SIG-M5 treated with dmso at 0.1 percent for 504 hours (cell line): ENCODE measurements around the gene EAF1.
"Not testable (repeated sequence)": the region's sequence is repeated elsewhere in the genome, so short reads cannot be mapped to it uniquely, and the experiment has no call there.

Experiments
- DNase-seq: peaks from one replicate; lab custom pipeline; 2025; ENCODE audit not compliant: unreplicated experiment; lab: John Stamatoyannopoulos, UW

The EAF1 gene

GRCh38 chr3:15427182-15427880 is at the start of gene EAF1, which contains the start of gene METTL6:
Gene EAF1, plus strand, starts transcription at chr3:15427598. Its CDS starts 182 bp downstream, at chr3:15427780.
Gene METTL6, minus strand, starts transcription at chr3:15427544. Its CDS starts 1,033 bp downstream, at chr3:15426511.
- peak; percentile 78 for DNase-seq

DNA sequence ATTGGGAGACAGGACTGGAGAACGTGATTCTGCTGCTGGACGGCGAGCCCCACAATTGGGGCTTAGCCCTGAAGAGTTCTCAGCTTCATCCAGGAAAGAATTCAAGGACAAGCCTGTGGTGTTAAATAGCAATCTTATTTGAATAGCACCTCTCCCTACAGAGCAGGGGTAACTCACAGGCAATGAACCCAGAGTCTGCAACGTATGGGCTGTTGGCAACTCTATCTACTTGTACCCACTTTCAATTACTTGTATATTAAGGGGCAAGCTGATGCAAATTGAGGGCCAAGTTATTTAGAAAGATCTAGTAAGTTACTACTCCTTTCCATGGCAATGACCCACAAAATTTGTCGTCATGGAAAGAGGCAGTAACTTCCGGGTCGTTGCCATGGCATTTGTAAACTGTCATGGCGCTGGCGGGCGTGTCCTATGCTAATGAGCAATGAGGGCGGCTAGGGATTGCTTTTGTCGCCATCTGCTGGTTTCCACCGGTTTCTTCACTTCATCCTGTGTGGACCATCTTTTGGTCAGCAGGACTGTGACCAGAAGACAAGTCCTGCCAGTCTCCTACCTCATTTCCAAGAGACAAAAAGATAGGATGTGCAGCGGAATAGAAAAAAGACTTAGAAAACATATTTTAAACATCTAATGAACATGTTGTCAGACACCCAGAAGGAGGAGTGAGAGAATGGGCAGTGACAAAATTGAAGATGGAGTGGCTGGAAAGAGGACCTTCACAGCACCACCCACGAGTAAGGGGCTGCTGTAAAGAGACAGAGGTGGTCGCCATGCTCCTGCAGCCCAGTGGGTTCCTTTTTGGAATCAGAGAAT is 49.2 kb upstream of the EAF1 start:
- DNase-seq, result peak; percentile 97

- no peak for DNase-seq
Observed at GRCh38 chr3:15380980-15381890, 46.2 kb upstream of the EAF1 start.

GRCh38 chr3:15382405-15382923 is 44.9 kb upstream of the EAF1 start:
- no peak for DNase-seq

DNA sequence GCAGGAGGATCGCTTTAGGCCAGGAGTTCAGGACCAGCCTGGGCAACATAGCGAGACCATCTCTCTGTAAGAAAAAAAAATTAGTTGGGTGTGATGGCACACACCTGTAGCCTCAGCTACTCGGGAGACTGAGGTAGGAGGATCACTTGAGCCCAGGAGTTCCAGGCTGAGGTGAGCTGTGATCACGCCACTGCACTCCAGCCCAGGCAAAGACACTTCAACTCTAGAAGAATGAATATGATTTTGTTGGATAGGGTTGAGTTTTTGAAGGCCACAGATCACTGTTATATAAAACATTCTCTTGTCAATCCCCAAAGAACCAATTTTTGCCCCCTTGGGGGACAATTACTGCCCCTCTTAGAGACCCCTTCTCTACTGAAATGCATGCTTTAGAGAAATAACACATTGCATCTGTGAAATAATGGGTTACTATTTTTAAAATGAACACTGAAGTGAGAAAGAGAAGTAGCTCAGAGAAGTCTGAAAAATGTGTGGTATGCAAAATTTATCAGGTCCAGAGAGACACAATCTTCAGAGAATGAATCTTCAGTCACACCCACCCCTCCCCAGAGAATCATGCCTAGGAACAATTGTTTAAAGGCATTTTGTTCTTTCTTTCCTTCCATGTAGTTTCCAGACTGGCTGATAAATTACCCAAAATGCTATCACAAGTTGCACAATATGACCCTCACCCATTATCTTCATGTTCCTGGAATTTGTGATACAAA is 42.7 kb upstream of the EAF1 start:
- no peak for DNase-seq

GRCh38 chr3:15385238-15385695 is 42.1 kb upstream of the EAF1 start:
- not testable (repeated sequence) for DNase-seq

GRCh38 chr3:15385901-15386653 is 41.3 kb upstream of the EAF1 start:
- no peak for DNase-seq

DNA sequence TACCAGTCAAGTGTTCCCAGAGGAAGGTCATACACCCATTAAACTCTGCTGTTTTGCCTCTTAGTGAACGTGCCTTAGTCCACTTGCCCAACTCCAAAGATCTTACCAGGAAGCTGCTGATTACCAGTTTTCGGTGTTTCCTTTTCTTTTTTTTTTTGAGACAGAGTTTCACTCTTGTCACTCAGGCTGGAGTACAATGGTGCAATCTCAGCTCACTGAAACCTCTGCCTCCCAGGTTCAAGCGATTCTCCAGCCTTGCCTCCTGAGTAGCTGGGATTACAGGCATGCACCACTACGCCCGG is 40.8 kb upstream of the EAF1 start:
- not testable (repeated sequence) for DNase-seq

- DNase-seq, result no peak
Observed at GRCh38 chr3:15387171-15387581, 40.2 kb upstream of the EAF1 start.

DNA sequence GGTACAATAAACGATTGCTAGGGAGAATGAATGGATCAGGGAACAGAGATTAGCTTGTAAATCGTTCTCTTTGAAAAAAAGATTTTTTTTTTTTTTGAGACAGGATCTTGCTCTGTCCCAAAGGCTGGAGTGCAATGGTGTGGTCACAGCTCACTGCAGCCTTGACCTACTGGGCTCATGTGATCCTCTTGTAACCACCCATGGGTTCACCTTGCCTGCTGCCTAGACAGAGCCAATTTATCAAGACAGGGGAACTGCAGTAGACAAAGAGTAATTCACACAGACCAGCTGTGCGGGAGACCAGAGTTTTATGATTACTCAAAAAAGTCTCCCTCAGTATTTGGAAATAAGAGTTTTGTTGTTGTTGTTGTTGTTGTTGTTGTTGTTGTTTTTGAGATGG is 39.7 kb upstream of the EAF1 start:
- DNase-seq, result no peak

DNA sequence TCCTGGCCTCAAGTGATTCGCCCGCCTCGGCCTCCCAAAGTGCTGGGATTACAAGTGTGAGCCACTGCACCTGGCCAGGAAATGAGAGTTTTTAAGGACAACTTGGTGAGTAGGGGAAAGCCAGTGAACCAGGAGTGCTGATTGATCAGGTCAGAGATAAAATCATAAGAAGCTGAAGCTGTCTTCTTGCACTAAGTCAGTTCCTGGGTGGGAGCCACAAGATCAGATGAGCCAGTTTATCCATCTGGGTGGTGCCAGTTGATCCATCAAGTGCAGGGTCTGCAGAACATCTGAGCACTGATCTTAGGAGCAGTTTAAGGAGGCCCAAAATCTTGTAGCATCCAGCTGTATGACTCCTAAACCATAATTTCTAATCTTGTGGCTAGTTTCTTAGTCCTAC is 39.1 kb upstream of the EAF1 start:
- DNase-seq, result not testable (repeated sequence)

DNA sequence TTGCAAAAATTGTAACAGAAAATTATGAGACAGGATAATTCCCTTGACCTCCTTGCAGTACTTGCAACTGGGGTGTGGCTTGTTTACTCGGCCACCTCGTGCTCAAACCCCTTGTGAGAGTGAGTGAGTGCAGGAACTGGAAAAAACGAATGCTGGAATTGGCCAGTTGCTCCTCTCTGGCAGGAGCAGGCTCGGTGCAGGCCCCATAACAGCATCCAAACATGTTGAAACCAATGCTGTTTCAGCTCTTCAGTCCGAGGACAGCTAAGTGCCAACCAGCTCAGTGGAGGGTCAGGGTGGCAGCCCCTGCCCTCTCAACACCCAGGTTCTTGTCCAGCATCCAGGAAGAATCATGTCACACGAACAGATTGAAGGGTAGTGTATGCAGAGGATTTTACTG is 36.9 kb upstream of the EAF1 start:
- no peak for DNase-seq

- DNase-seq, result no peak
Observed at GRCh38 chr3:15391007-15391406, 36.4 kb upstream of the EAF1 start.

GRCh38 chr3:15393252-15393651 is 34.1 kb upstream of the EAF1 start:
- not testable (repeated sequence) for DNase-seq

DNA sequence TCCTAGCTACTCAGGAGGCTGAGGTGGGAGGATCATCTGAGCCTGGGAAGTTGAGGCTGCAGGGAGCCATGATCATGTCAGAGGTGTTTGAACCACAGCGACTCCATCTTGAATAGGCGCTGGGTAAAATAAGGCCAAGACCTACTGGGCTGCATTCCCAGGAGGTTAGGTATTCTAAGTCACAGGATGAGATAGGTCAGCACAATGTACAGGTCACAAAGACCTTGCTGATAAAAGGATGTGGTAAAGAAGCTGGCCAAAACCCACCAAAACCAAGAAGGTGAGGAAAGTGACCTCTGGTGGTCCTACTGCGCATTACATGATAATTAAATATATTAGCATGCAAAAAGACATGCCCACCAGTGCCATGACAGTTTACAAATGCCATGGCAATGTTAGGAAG is 28.7 kb upstream of the EAF1 start:
- peak; percentile 12 for DNase-seq

DNA sequence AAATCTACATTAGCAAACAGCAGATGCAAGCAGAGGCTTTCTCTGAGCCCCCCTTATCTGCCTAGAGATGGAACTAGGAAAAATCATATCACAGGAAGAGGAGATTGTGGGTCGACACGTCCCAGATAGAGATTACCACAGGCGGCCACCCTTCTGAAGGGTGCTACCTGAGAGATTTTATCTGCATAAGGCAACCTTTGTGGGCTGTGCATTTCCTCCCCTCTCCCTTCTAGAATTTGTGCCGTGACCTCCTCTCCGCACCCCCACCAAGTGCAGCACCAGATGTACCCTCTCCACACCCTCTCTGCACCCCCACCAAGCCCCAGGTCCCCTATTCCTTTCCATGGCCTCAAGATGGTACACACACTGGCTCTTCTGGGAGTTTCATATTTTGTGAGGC is 27.4 kb upstream of the EAF1 start:
- no peak for DNase-seq

- DNase-seq, result no peak
Observed at GRCh38 chr3:15401936-15402335, 25.5 kb upstream of the EAF1 start.

GRCh38 chr3:15403495-15403894 is 23.9 kb upstream of the EAF1 start:
- DNase-seq, result no peak

DNA sequence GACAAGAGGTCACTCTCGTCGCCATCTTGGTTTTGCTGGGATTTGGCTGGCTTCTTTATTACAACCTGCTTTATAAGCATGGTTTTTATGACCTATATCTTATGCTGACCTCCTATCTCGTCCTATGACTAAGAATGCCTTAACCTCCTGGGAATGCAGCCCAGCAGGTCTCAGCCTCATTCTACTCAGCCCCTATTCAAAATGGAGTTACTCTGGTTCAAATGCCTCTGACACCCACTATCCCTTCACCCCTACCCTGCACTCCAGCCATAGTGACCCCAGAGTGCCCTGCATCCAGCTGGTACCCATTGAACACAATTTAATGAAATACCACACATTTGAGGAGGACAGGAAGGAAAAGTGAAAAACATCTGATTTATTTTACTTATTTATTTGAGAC is 23.4 kb upstream of the EAF1 start:
- DNase-seq, result no peak

DNA sequence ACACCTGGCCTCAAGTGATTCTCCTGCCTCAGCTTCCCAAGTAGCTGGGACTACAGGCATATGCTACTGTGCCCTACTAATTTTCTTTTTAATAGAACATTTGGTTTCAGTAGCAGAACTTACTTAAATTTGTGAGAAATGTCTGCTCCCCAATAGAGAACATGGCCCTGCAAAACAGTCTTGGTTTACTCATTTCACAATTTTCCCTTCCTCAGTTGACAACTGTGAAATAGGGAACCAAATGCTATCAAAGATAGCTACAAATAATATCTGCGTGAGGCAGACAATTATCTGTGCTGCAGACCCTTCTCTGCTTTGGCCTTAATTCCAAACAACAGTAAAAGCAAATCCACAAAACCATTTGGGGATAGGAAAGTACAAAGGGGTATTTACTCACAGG is 22.6 kb upstream of the EAF1 start:
- DNase-seq, result peak; percentile 13
